Colonic mucosa (tissue), 4 donors: ENCODE results near the gene IMMP2L. TPM values are rescaled to one million over a fixed set of nuclear protein-coding genes. Genes with fewer than 3 reads are reported as not detected.

Source experiments
- DNase-seq: peaks from one replicate; pipeline ENCODE4 v3.0.0-alpha.2; 2020
- H3K27ac ChIP-seq: fragments of 200-600 bp; one replicate; pipeline ENCODE4 v1.8.0; 2021
- H3K27me3 ChIP-seq: fragments of 200-600 bp; one replicate; pipeline ENCODE4 v1.8.0; 2021
- H3K36me3 ChIP-seq: fragments of 200-600 bp; one replicate; pipeline ENCODE4 v1.8.0; 2021
- H3K4me1 ChIP-seq: fragments of 200-600 bp; one replicate; pipeline ENCODE4 v1.8.0; 2021; ENCODE audit warnings: mild to moderate bottlenecking
- H3K4me3 ChIP-seq: fragments of 200-600 bp; one replicate; pipeline ENCODE4 v1.8.0; 2021
- H3K9ac ChIP-seq, 2 donors: one replicate each; pipeline ENCODE4 v1.7.0; 2013; ENCODE audit warnings: control low read depth in 2 of 2, low read depth in 2 of 2, low read length in 2 of 2
- H3K9me3 ChIP-seq: fragments of 200-600 bp; one replicate; pipeline ENCODE4 v1.8.0; 2021
- intact Hi-C: fragments of 100-400 bp; cut with DNase I; formaldehyde crosslinking; loops from one replicate; pipeline ENCODE4 v1.14.1; 2022
- total RNA-seq, 2 donors: library from RNA; stranded (reverse); fragmentation: NEBNext Ultra II Directional in 1 of 2; extraction: Animal tissue kit (Norgen Biotek cat#: 25700) in 1 of 2; gene quantifications; one replicate each; pipeline ENCODE4 v1.2.1, GENCODE V29; 2021
- TF ChIP-seq, protein P1 (sequence below): fragments of 200-600 bp; IDR thresholded peaks from one replicate; pipeline ENCODE4 v1.8.0; 2022; ENCODE audit warnings: antibody characterized with exemption, mild to moderate bottlenecking
- donor health status: healthy.
- donor health status: DM: no; HTN: no; CAD: no.
- donor health status: DM: no; HTN: no; CAD: no.

The IMMP2L gene
- total RNA-seq, 2 donors from 2014 or later: 13.4 to 15.4 TPM

DNA sequence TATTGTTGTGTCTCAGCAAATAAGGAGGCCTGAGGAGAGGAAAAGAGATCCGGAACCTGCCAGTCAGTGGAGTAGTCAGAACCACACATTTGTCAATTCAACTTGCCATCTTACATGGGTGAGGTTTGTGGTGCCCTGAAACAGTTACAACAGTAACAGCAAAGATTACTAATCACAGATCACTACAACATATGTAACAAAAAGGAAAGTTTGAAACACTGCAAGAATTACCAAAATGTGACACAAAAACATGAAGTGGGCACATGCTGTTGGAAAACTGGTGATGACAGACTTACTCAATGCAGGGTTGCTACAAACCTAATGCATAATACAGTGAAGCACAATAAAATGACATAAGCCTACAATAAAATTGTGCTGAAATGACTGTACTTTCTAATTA, 382.0 kb downstream of the IMMP2L start:
- TF ChIP-seq, protein P1, sequence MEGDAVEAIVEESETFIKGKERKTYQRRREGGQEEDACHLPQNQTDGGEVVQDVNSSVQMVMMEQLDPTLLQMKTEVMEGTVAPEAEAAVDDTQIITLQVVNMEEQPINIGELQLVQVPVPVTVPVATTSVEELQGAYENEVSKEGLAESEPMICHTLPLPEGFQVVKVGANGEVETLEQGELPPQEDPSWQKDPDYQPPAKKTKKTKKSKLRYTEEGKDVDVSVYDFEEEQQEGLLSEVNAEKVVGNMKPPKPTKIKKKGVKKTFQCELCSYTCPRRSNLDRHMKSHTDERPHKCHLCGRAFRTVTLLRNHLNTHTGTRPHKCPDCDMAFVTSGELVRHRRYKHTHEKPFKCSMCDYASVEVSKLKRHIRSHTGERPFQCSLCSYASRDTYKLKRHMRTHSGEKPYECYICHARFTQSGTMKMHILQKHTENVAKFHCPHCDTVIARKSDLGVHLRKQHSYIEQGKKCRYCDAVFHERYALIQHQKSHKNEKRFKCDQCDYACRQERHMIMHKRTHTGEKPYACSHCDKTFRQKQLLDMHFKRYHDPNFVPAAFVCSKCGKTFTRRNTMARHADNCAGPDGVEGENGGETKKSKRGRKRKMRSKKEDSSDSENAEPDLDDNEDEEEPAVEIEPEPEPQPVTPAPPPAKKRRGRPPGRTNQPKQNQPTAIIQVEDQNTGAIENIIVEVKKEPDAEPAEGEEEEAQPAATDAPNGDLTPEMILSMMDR: no peak
- intact Hi-C loops: no loop called here
- Histone ChIP-seq H3K4me3 (no peak overlapping the region), H3K27me3 (no peaks in the 10 kb centered on the region), H3K4me1 (no peaks in the 10 kb centered on the region), H3K9ac (no peak overlapping the region), H3K9me3 (no peaks in the 10 kb centered on the region), H3K36me3 (no peaks in the 10 kb centered on the region), H3K27ac (no peak overlapping the region)
- DNase-seq: no peak

DNA sequence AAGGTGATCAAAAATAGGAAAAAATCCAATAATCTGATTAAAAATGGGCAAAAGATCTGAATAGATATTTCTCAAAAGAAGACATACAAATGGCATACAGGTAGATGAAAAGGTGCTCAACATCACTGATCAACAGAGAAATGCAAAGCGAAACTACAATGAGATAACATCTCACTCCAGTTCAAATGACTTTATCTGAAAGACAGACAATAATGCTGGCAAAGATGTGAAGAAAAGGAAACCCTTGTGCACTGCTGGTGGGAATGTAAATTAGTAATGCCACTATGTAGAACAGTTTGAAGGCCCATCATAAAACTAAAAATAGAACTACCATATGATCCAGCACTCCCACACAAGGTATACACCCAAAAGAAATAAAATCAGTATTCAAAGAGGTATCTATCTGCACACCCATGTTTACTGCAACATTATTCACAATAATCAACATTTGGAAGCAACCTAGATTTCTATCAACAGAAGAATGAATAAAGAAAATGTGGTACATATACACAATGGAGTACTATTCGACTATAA, 386.3 kb downstream of the IMMP2L start:
- Histone ChIP-seq H3K27me3 (no peaks in the 10 kb centered on the region), H3K27ac (no peak overlapping the region), H3K36me3 (no peaks in the 10 kb centered on the region), H3K4me1 (no peaks in the 10 kb centered on the region), H3K9ac (no peak overlapping the region), H3K4me3 (no peak overlapping the region), H3K9me3 (no peaks in the 10 kb centered on the region)
- TF ChIP-seq, protein P1: no peak
- DNase-seq: no peak
- intact Hi-C loops: no loop called here

DNA sequence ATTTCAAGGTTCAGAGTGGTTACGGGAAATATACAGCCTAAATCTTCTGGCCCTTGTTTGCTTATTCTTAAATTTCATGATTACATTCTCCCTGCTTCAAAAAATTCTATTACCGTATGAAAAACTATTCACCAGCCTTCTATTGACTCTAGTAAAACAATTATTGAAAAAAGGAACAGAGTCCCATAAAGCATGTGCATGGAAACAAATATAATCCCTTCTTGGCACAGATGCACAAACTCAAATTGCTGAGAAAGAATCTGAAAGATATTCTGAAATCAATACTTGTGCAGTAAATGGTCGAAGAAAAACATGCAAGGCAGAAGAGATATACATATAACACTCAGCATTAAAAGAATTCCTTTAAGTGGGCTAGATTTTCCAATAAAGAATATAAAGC, 387.8 kb downstream of the IMMP2L start:
- Histone ChIP-seq H3K4me1 (no peaks in the 10 kb centered on the region), H3K9me3 (no peaks in the 10 kb centered on the region), H3K36me3 (no peaks in the 10 kb centered on the region), H3K9ac (no peak overlapping the region), H3K27me3 (no peaks in the 10 kb centered on the region), H3K4me3 (no peak overlapping the region), H3K27ac (no peak overlapping the region)
- intact Hi-C loops: no loop called here
- TF ChIP-seq, protein P1: no peak
- no peak for DNase-seq

DNA sequence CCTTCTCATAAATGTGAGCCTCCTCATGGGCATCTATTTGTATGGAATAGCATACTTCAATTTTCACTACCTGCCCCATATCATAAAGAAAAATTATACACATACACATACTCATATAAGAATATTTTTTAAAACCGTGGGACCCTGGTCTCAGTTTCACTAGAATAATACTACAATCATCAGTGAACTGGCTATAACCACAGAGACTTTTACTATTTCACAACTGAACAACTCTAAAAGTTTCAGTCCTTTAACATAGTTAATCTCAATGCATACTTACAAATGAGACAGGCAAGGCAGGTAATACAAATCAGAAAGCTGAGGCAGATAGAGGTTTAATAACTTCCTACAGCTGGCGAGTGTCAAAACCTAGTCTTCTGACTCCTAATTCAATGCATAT, 388.3 kb downstream of the IMMP2L start:
- Histone ChIP-seq H3K4me3 (no peak overlapping the region), H3K27me3 (no peaks in the 10 kb centered on the region), H3K27ac (no peak overlapping the region), H3K36me3 (no peaks in the 10 kb centered on the region), H3K4me1 (no peaks in the 10 kb centered on the region), H3K9me3 (no peaks in the 10 kb centered on the region), H3K9ac (no peak overlapping the region)
- DNase-seq: no peak
- TF ChIP-seq, protein P1: no peak
- intact Hi-C loops: no loop called here

DNA sequence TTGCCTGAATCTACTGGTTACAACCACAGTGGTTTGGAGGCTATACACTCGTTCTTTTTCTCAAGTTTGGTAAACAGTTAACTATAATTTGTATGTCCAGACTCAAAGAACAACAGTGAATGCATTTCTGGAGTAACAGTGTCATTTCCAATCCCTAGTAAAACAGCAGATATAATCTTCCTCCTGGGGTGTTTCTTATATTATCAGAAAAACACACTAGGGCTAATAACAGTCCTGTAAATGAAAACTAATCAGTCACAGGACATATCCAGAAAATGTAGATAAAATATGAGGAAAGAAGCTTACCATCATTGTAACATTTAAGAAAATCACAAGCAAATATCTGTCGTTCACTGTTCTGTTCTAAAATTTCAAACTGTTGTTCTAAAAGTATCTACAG, 388.8 kb downstream of the IMMP2L start:
- Histone ChIP-seq H3K36me3 (no peaks in the 10 kb centered on the region), H3K4me1 (no peaks in the 10 kb centered on the region), H3K27me3 (no peaks in the 10 kb centered on the region), H3K4me3 (no peak overlapping the region), H3K9ac (no peak overlapping the region), H3K27ac (no peak overlapping the region), H3K9me3 (no peaks in the 10 kb centered on the region)
- intact Hi-C loops: no loop called here
- no peak for DNase-seq
- TF ChIP-seq, protein P1: no peak
